ENCODE measurements around the gene KIAA1958.

KIAA1958 gene

DNA sequence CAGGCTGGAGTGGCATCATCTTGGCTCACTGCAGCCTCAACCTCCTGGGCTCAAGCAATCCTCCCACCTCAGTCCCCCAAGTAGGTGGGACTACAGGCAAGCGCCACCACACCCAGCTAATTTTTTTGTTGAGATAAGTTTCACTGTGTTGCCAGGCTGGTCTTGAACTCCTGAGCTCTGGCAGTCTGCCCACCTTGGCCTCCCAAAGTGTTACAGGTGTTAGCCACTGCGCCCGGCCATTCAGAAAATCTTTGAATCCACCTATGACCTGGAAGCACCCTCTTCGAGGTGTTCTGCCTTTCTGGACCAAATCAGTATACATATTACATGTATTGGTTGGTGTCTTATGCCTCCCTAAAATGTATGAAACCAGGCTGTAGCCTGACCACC, 61.4 kb downstream of the KIAA1958 start:
- Histone ChIP-seq H3K36me3 (replicated peaks) (no peaks in the 10 kb centered on the region), H3K27ac (no peak overlapping the region), H3K4me3 (ENCODE audit: low read depth, low read length) (no peak overlapping the region), H3K27me3 (replicated peaks) (no peaks in the 10 kb centered on the region)
- in situ Hi-C loops (cut with HindIII; ENCODE audit: low pct_ligation_motif_present, low sequenced_read_pairs), result no loop called here
- TF ChIP-seq, protein P1, sequence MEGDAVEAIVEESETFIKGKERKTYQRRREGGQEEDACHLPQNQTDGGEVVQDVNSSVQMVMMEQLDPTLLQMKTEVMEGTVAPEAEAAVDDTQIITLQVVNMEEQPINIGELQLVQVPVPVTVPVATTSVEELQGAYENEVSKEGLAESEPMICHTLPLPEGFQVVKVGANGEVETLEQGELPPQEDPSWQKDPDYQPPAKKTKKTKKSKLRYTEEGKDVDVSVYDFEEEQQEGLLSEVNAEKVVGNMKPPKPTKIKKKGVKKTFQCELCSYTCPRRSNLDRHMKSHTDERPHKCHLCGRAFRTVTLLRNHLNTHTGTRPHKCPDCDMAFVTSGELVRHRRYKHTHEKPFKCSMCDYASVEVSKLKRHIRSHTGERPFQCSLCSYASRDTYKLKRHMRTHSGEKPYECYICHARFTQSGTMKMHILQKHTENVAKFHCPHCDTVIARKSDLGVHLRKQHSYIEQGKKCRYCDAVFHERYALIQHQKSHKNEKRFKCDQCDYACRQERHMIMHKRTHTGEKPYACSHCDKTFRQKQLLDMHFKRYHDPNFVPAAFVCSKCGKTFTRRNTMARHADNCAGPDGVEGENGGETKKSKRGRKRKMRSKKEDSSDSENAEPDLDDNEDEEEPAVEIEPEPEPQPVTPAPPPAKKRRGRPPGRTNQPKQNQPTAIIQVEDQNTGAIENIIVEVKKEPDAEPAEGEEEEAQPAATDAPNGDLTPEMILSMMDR (IDR thresholded peaks at IDR 0.05; ENCODE audit: low read depth, low read length, missing control alignments), result no peak
- no peak for DNase-seq

DNA sequence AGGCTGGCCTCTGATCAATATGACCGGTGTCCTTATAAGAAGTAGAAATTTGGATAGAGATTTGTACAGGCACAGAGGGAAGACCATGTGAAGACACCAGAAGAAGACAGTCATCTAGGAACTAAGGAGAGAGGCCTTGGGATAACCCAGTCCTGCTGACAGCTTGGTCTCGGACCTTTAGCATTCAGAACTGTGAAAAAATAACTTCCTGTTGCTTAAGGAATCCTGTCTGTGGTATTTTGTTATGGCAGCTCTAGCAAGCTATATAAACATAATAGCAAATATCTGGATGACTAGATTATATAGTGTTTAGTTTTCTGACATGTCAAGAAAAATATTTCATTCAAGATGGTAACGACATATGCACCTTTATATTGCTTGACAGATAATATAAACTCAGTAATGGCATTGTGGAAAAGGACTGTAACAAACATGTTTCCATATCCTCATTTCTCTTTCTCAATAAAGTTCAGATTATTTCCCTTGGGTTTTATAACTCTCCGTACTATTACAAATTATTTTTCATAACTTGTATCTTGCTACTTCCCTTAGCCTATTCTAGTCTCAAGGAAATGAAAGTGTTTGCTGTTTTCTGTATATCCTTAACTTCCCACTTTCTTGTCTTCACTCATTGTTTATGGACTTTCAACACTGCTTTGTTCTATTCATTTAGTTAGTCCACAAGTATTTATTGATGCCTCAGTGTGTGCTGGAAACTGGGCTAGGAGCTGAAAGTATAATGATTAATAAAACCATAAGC, 62.4 kb downstream of the KIAA1958 start:
- in situ Hi-C loops (cut with HindIII; ENCODE audit: low pct_ligation_motif_present, low sequenced_read_pairs), result no loop called here
- Histone ChIP-seq H3K36me3 (replicated peaks) (no peaks in the 10 kb centered on the region), H3K4me3 (ENCODE audit: low read depth, low read length) (no peak overlapping the region), H3K27ac (no peak overlapping the region), H3K27me3 (replicated peaks) (no peaks in the 10 kb centered on the region)
- DNase-seq, result peak; percentile 43
- TF ChIP-seq, protein P1 (IDR thresholded peaks at IDR 0.05; ENCODE audit: low read depth, low read length, missing control alignments), result no peak

DNA sequence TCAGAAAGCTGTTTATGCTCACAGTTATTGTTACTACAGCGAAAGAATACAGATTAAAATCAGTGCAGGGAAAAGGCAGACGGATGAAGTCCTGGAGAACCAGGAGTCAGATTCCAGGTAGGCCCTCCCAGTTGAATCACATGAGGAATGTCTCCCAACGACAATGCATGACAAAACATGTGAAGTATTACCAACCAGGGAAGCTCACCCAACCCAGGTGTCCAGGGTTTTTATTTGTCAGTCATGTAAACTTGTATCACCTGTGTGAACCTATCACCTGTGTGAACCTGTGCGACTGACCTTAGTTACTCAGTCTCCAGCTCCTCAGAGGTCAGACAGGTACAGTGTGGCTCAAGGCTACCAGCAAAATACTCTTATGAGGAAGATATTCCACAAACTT, 63.9 kb downstream of the KIAA1958 start:
- Histone ChIP-seq H3K4me3 (ENCODE audit: low read depth, low read length) (no peak overlapping the region), H3K27me3 (replicated peaks) (no peaks in the 10 kb centered on the region), H3K27ac (no peak overlapping the region), H3K36me3 (replicated peaks) (no peaks in the 10 kb centered on the region)
- no peak for DNase-seq
- TF ChIP-seq, protein P1 (IDR thresholded peaks at IDR 0.05; ENCODE audit: low read depth, low read length, missing control alignments), result no peak
- in situ Hi-C loops (cut with HindIII; ENCODE audit: low pct_ligation_motif_present, low sequenced_read_pairs), result no loop called here

DNA sequence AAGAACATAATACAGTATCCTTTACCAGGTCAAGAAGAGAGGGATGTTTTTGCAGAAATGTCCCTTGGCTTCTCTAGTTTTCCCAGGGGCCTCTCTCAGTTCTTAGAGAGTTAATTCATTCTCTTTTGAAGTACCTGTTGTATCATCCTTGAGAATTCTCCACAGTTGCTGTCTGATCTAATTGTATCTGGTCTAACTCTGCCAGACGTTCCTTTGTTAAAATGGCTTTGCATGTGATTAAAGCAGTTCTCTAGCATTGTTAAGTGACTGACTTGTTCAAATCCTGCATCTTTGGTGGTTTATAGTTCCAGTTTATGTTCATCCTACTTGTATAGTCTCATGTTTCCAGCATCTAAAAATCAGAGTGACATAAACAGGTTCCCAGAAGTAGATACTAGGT, 65.0 kb downstream of the KIAA1958 start:
- Histone ChIP-seq H3K36me3 (replicated peaks) (no peaks in the 10 kb centered on the region), H3K4me3 (ENCODE audit: low read depth, low read length) (no peak overlapping the region), H3K27ac (no peak overlapping the region), H3K27me3 (replicated peaks) (no peaks in the 10 kb centered on the region)
- TF ChIP-seq, protein P1 (IDR thresholded peaks at IDR 0.05; ENCODE audit: low read depth, low read length, missing control alignments), result no peak
- no peak for DNase-seq
- in situ Hi-C loops (cut with HindIII; ENCODE audit: low pct_ligation_motif_present, low sequenced_read_pairs), result no loop called here

DNA sequence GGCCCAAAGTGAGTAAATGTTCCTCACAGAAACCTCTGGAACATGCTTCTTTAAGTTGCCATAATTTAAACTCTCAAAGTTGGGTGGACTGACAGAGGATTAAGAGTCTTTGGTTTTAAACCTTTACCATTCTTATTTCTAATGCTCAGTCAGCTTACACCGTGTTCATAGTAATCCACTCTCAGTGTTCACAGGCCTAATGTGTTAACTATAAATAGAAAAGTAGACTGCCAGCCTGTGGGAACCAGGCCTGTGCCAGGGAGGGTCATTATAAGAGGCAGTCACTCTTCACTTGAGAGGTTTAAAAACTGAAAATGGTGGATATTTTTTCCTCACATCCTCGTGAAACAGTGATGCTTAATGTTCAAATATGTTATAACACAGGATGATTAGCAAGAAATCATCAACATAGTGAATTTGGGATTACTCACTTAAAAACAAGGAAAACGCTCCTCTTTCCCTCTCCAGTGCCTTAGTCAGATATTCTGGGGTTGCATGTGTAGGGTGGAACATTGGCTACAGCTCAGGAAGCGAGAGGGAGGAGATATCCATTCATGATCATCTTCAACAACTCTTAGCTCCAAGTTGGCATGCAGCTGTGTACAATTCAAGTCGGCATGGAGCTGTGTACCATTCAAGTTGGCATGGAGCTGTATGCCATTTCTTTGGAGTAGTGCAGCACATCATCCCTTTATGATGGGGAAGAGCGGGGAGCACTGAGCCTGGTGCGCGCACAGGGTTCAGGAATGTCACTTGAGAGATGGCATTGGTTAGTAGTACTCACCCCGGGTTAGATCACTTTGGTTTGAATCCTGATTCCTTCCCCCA, 65.8 kb downstream of the KIAA1958 start:
- TF ChIP-seq, protein P1 (IDR thresholded peaks at IDR 0.05; ENCODE audit: low read depth, low read length, missing control alignments), result no peak
- in situ Hi-C loops (cut with HindIII; ENCODE audit: low pct_ligation_motif_present, low sequenced_read_pairs), result no loop called here
- Histone ChIP-seq H3K27me3 (replicated peaks) (no peaks in the 10 kb centered on the region), H3K4me3 (ENCODE audit: low read depth, low read length) (no peak overlapping the region), H3K27ac (no peak overlapping the region), H3K36me3 (replicated peaks) (no peaks in the 10 kb centered on the region)
- no peak for DNase-seq

Measured in brain microvascular endothelial cell (primary cell).